Heart right ventricle (tissue), 16 donors: ENCODE results near the gene ARMH2. TPM values are rescaled to one million over a fixed set of nuclear protein-coding genes. Genes with fewer than 3 reads are reported as not detected.

Experiments used
- ATAC-seq, 8 donors: fragments of 200-7000 bp; cut with Tn5 transposase; one replicate each; pipeline ENCODE4 v1.9.1; 2020; ENCODE audit warnings: mild to moderate bottlenecking in 8 of 8, moderate library complexity in 8 of 8, moderate number of reproducible peaks in 1 of 8
- DNase-seq, 2 donors: peaks; one replicate each; pipeline ENCODE4 v3.0.0-alpha.2; 2020
- H3K27ac ChIP-seq, 10 donors: fragments of 200-600 bp; sonication (generic) in 2 of 10; one replicate each; pipeline versions ENCODE4 v1.5.0 to v1.8.0; 2020 to 2022; ENCODE audit warnings: mild to moderate bottlenecking in 3 of 10
- H3K27me3 ChIP-seq, 7 donors: fragments of 200-600 bp; one replicate each; pipeline ENCODE4 v1.8.0; 2021 to 2022; ENCODE audit warnings: mild to moderate bottlenecking in 2 of 7
- H3K36me3 ChIP-seq, 9 donors: fragments of 200-600 bp; sonication (generic) in 1 of 9; one replicate each; pipeline versions ENCODE4 v1.5.0 to v1.8.0; 2020 to 2022; ENCODE audit warnings: mild to moderate bottlenecking in 2 of 9
- H3K4me1 ChIP-seq, 9 donors: fragments of 200-600 bp; sonication (generic) in 1 of 9; one replicate each; pipeline versions ENCODE4 v1.5.0 to v1.8.0; 2020 to 2022; ENCODE audit warnings: mild to moderate bottlenecking in 4 of 9
- H3K4me3 ChIP-seq, 10 donors: fragments of 200-600 bp; sonication (generic) in 2 of 10; one replicate each; pipeline versions ENCODE4 v1.5.0 to v1.8.0; 2020 to 2022; ENCODE audit warnings: mild to moderate bottlenecking in 7 of 10, moderate library complexity in 2 of 10
- H3K9me3 ChIP-seq, 11 donors: fragments of 200-600 bp in 10 of 11; sonication (generic) in 2 of 11; one replicate each; pipeline versions ENCODE4 v1.5.0 to v1.8.0; 2013 to 2022; ENCODE audit warnings: mild to moderate bottlenecking in 2 of 11, control low read depth in 1 of 11, moderate library complexity in 1 of 11
- CTCF ChIP-seq, 9 donors: fragments of 200-600 bp; sonication (generic) in 2 of 9; IDR thresholded peaks; one replicate each; pipeline versions ENCODE4 v1.5.0 to v1.8.0; 2021 to 2022; ENCODE audit warnings: antibody characterized with exemption in 9 of 9, mild to moderate bottlenecking in 5 of 9, moderate library complexity in 1 of 9
- WGBS, 2 donors: extraction: QIAGEN DNeasy Blood & Tissue Kit; methylation state at CpG; one replicate each; pipeline ENCODE4 v1.1.7; 2013; ENCODE audit warnings: inconsistent platforms in 1 of 2; 5-methylcytosine and 5-hydroxymethylcytosine counted together
- intact Hi-C, 10 donors: fragments of 100-400 bp; cut with DNase I; formaldehyde crosslinking; loops; one replicate each; pipeline versions ENCODE4 v1.11.1 to v1.14.2; 2022
- polyA plus RNA-seq, 2 donors: library from polyadenylated mRNA; stranded (reverse); fragments of 200-250 nt; gene quantifications; one replicate each; pipeline ENCODE4 v1.2.3, GENCODE V29; 2013
- total RNA-seq, 10 donors: library from RNA; stranded (reverse); fragmentation: NEBNext Ultra II Directional in 3 of 10; extraction: Animal tissue kit (Norgen Biotek cat#: 25700) in 3 of 10; gene quantifications; one replicate each; pipeline versions ENCODE4 v1.2.1 to v1.2.4, GENCODE V29; 2021 to 2023
- donor health status: Arrhythmogenic right ventricular cardiomyopathy.
- donor health status: ischemic (EF 13 %, LVEDD 7.1; RV severe dilation, severe dysfunction).
- donor health status: healthy with polysubstance abuse.
- donor health status: DM: no; HTN: yes; CAD: no.
- donor health status: DM: no; HTN: no; CAD: no.
- donor health status: ischemic (EF 25% LVEDD 6.9; RV normal size, moderate dysfunction).
- donor health status: ischemic (EF 25% LVEDD 5.7; RV mildly dilated, moderate dysfunction).
- donor health status: healthy.
- donor health status: DM: yes; HTN: yes; CAD: no.
- donor health status: Ischemic cardiomyopathy.
- donor health status: ischemic (EF 35%, LVEDD 5.7; RV mildly dilated, moderate dysfunction).
- donor health status: nonischemic (EF 11% LVEDD 7.7; RV severe dilation, severe dysfunction).
- donor health status: DM: yes; HTN: yes; CAD: no.
- donor health status: PGD.
- donor health status: ischemic (EF 29% LVEDD 5.4; RV normal size, mild dysfunction).
- donor health status: nonischemic (EF 23%, LVEDD 6.1; RV moderate dilation, normal function).

The ARMH2 gene
- total and polyA plus RNA-seq, 12 donors, result not detected

- intact Hi-C loops, result no loop called here
- no peaks in the 10 kb centered on the region for H3K4me1 ChIP-seq
- peaks cover 0 to 78% (median 9%) of the 10 kb centered on the region in 9 donors for H3K36me3 ChIP-seq
- no peaks in the 10 kb centered on the region for H3K9me3 ChIP-seq
- no peaks in the 10 kb centered on the region for H3K27me3 ChIP-seq
- no peak overlapping the region for H3K27ac ChIP-seq
- no peak overlapping the region for H3K4me3 ChIP-seq
- WGBS, 2 donors, result 96 to 97% methylated on average over 3 of the region's 3 CpGs
- ATAC-seq (no peak), DNase-seq (no peak)
- TF ChIP-seq CTCF (IDR thresholded peaks at IDR 0.05), result no peak
Observed at GRCh38 chr6:24821860-24822444, 23.2 kb upstream of the ARMH2 start.

- DNase-seq (no peak), ATAC-seq (no peak)
- no peak for TF ChIP-seq CTCF (IDR thresholded peaks at IDR 0.05)
- Histone ChIP-seq H3K27ac (no peak overlapping the region), H3K27me3 (no peaks in the 10 kb centered on the region), H3K4me3 (no peak overlapping the region), H3K36me3 (peaks cover 0 to 42% (median 0%) of the 10 kb centered on the region in 9 donors), H3K9me3 (no peaks in the 10 kb centered on the region), H3K4me1 (no peaks in the 10 kb centered on the region)
- intact Hi-C loops, result no loop called here
- WGBS, 2 donors, result 94 to 96% methylated on average over 2 of the region's 2 CpGs
Observed at GRCh38 chr6:24818346-24818745, 19.6 kb upstream of the ARMH2 start.

GRCh38 chr6:24809728-24810127 lies 11.0 kb upstream of the ARMH2 start:
- no peak overlapping the region for H3K4me3 ChIP-seq
- H3K4me1 ChIP-seq, result no peaks in the 10 kb centered on the region
- 84 to 90% methylated on average over 3 of the region's 3 CpGs for WGBS, 2 donors
- no peak overlapping the region for H3K27ac ChIP-seq
- H3K9me3 ChIP-seq, result no peaks in the 10 kb centered on the region
- intact Hi-C loops, result no loop called here
- H3K36me3 ChIP-seq, result peaks cover 0 to 63% (median 0%) of the 10 kb centered on the region in 9 donors
- no peak for ATAC-seq
- DNase-seq, result no peak
- no peaks in the 10 kb centered on the region for H3K27me3 ChIP-seq
- TF ChIP-seq CTCF (IDR thresholded peaks at IDR 0.05), result no peak

- Histone ChIP-seq H3K9me3 (no peaks in the 10 kb centered on the region), H3K27me3 (no peaks in the 10 kb centered on the region), H3K4me3 (no peak overlapping the region), H3K4me1 (no peaks in the 10 kb centered on the region), H3K36me3 (peaks cover 0 to 77% (median 0%) of the 10 kb centered on the region in 9 donors), H3K27ac (no peak overlapping the region)
- DNase-seq (no peak), ATAC-seq (no peak)
- intact Hi-C loops, result no loop called here
- 95 to 98% methylated on average over 3 of the region's 3 CpGs for WGBS, 2 donors
- TF ChIP-seq CTCF (IDR thresholded peaks at IDR 0.05), result no peak
Observed at GRCh38 chr6:24807584-24807983, 8.9 kb upstream of the ARMH2 start.
